Smooth muscle cell (in vitro differentiated cells): ENCODE results near the gene ZNF793. TPM values are rescaled to one million over a fixed set of nuclear protein-coding genes. Genes with fewer than 3 reads are reported as not detected.

Source experiments
- DNase-seq: peaks from one replicate; lab custom pipeline; 2025; ENCODE audit not compliant: unreplicated experiment; lab: John Stamatoyannopoulos, UW
- H2AFZ ChIP-seq: fragments of 200-600 bp; sonication (generic); 2 replicates; pipeline ENCODE4 v1.6.0; 2016; ENCODE audit warnings: antibody characterized with exemption, low read depth, mild to moderate bottlenecking
- H3F3A ChIP-seq: fragments of 200-600 bp; sonication (generic); 2 replicates; pipeline ENCODE4 v1.6.0; 2017; ENCODE audit warnings: antibody characterized with exemption, low read depth
- H3K27ac ChIP-seq: fragments of 200-600 bp; sonication (generic); 2 replicates; pipeline ENCODE4 v1.5.1; 2016; ENCODE audit warnings: low read depth, mild to moderate bottlenecking
- H3K27me3 ChIP-seq: fragments of 200-600 bp; sonication (generic); 2 replicates; pipeline ENCODE4 v1.6.1; 2016; ENCODE audit warnings: low read depth, mild to moderate bottlenecking
- H3K36me3 ChIP-seq: fragments of 200-600 bp; sonication (generic); 2 replicates; pipeline ENCODE4 v1.5.1; 2016; ENCODE audit warnings: low read depth
- H3K4me1 ChIP-seq: fragments of 200-600 bp; sonication (generic); 2 replicates; pipeline ENCODE4 v1.5.1; 2016; ENCODE audit warnings: low read depth
- H3K4me2 ChIP-seq: fragments of 200-600 bp; sonication (generic); 2 replicates; pipeline ENCODE4 v1.6.0; 2016; ENCODE audit warnings: mild to moderate bottlenecking
- H3K4me3 ChIP-seq: fragments of 200-600 bp; sonication (generic); 2 replicates; pipeline ENCODE4 v1.5.1; 2016; ENCODE audit warnings: mild to moderate bottlenecking
- H3K79me2 ChIP-seq: fragments of 200-600 bp; sonication (generic); 2 replicates; pipeline ENCODE4 v1.6.0; 2016; ENCODE audit warnings: low read depth, mild to moderate bottlenecking
- H3K9ac ChIP-seq: fragments of 200-600 bp; sonication (generic); 2 replicates; pipeline ENCODE4 v1.6.0; 2016; ENCODE audit warnings: low read depth
- H3K9me3 ChIP-seq: fragments of 200-600 bp; sonication (generic); replicated peaks from 2 replicates; pipeline ENCODE4 v1.5.1; 2016; ENCODE audit warnings: low read depth
- H4K20me1 ChIP-seq: fragments of 200-600 bp; sonication (generic); 2 replicates; pipeline ENCODE4 v1.6.0; 2016; ENCODE audit warnings: low read depth
- CTCF ChIP-seq: fragments of 200-600 bp; sonication (generic); IDR thresholded peaks from 2 replicates; pipeline ENCODE4 v1.5.1; 2017; ENCODE audit warnings: borderline replicate concordance, mild to moderate bottlenecking, antibody characterized with exemption; ENCODE audit not compliant: insufficient read depth, poor library complexity, severe bottlenecking
- WGBS: methylation state at CpG from one replicate; pipeline ENCODE4 v1.1.7; 2016; ENCODE audit warnings: low lambda C conversion rate; 5-methylcytosine and 5-hydroxymethylcytosine counted together
- polyA plus RNA-seq: library from polyadenylated mRNA; unstranded; fragments of >200 nt; fragmentation: Nextera tagmentation; extraction: Ambion mirVana; gene quantifications from 2 replicates; pipeline ENCODE4 v1.2.1, GENCODE V29; 2016
- total RNA-seq: library from RNA; depleted of rRNA; stranded (reverse); fragments of >200 nt; gene quantifications from 2 replicates; pipeline ENCODE4 v1.2.3, GENCODE V29; 2014

Gene ZNF793
- total and polyA plus RNA-seq, 2 experiments from 2014 or later: 1.7 to 3.9 TPM

GRCh38 chr19:37572203-37572602 lies 65.5 kb downstream of the ZNF793 start:
- H3K27ac ChIP-seq: no peak overlapping the region
- no peaks in the 10 kb centered on the region for H3K4me1 ChIP-seq

GRCh38 chr19:37583340-37583739 lies 76.6 kb downstream of the ZNF793 start:
- Histone ChIP-seq H4K20me1 (no peaks in the 10 kb centered on the region), H3K4me3 (no peak overlapping the region), H3K27me3 (no peaks in the 10 kb centered on the region), H3K9ac (no peak overlapping the region), H3K9me3 (peaks cover 48% of the 10 kb centered on the region), H3K36me3 (peaks cover 51% of the 10 kb centered on the region), H3K4me1 (no peaks in the 10 kb centered on the region), H3K27ac (no peak overlapping the region), H3F3A (no peaks in the 10 kb centered on the region), H3K79me2 (peaks cover 11% of the 10 kb centered on the region), H3K4me2 (no peak overlapping the region), H2AFZ (no peak overlapping the region)
- no peak for DNase-seq
- WGBS: 78% methylated on average over 2 of the region's 2 CpGs
- no peak for TF ChIP-seq CTCF

More at GRCh38 chr19:37572203-37572602, 65.5 kb downstream of the ZNF793 start:
- Histone ChIP-seq H3K36me3 (peaks cover 12% of the 10 kb centered on the region), H2AFZ (no peak overlapping the region), H3K4me3 (no peak overlapping the region), H3K79me2 (no peaks in the 10 kb centered on the region), H3K9me3 (peaks cover 47% of the 10 kb centered on the region), H3F3A (no peaks in the 10 kb centered on the region), H3K4me2 (no peak overlapping the region), H3K9ac (no peak overlapping the region), H3K27me3 (no peaks in the 10 kb centered on the region), H4K20me1 (no peaks in the 10 kb centered on the region)
- no peak for TF ChIP-seq CTCF
- DNase-seq: no peak

Other genes with a start within 250 kb of the ZNF793 start
- 8.5 and 12.4 TPM in 2 replicates for gene ZNF527, start 135.8 kb upstream of the ZNF793 start, total RNA-seq
- gene ZNF527, start 135.8 kb upstream of the ZNF793 start, polyA plus RNA-seq: 0.90 and 1.2 TPM in 2 replicates
- 6.6 and 10.1 TPM in 2 replicates for gene ZNF569, start 39.5 kb upstream of the ZNF793 start, total RNA-seq
- gene ZNF569, start 39.5 kb upstream of the ZNF793 start, polyA plus RNA-seq: 3.8 and 4.1 TPM in 2 replicates
- 10.0 TPM in 2 replicates for gene ZNF570, start 37.6 kb upstream of the ZNF793 start, total RNA-seq
- gene ZNF570, start 37.6 kb upstream of the ZNF793 start, polyA plus RNA-seq: 2.3 TPM in 2 replicates
- gene ZNF571, start 87.9 kb downstream of the ZNF793 start, total RNA-seq: 5.1 and 5.5 TPM in 2 replicates
- gene ZNF571, start 87.9 kb downstream of the ZNF793 start, polyA plus RNA-seq: 1.6 and 2.8 TPM in 2 replicates
- 0.72 TPM in 1 of 2 replicates, not detected in the other for gene ZNF540, start 87.9 kb downstream of the ZNF793 start, total RNA-seq
- 0.70 TPM in 1 of 2 replicates, not detected in the other for gene ZNF540, start 87.9 kb downstream of the ZNF793 start, polyA plus RNA-seq
- 9.0 and 9.2 TPM in 2 replicates for gene ZFP30, start 148.5 kb downstream of the ZNF793 start, total RNA-seq
- gene ZFP30, start 148.5 kb downstream of the ZNF793 start, polyA plus RNA-seq: 2.0 and 2.3 TPM in 2 replicates
- gene ZNF607, start 212.8 kb downstream of the ZNF793 start, total RNA-seq: 3.6 and 10.9 TPM in 2 replicates
- 3.1 and 3.8 TPM in 2 replicates for gene ZNF607, start 212.8 kb downstream of the ZNF793 start, polyA plus RNA-seq